Measurements from ENCODE around the gene OLFML2A.

- TF ChIP-seq, protein P1, sequence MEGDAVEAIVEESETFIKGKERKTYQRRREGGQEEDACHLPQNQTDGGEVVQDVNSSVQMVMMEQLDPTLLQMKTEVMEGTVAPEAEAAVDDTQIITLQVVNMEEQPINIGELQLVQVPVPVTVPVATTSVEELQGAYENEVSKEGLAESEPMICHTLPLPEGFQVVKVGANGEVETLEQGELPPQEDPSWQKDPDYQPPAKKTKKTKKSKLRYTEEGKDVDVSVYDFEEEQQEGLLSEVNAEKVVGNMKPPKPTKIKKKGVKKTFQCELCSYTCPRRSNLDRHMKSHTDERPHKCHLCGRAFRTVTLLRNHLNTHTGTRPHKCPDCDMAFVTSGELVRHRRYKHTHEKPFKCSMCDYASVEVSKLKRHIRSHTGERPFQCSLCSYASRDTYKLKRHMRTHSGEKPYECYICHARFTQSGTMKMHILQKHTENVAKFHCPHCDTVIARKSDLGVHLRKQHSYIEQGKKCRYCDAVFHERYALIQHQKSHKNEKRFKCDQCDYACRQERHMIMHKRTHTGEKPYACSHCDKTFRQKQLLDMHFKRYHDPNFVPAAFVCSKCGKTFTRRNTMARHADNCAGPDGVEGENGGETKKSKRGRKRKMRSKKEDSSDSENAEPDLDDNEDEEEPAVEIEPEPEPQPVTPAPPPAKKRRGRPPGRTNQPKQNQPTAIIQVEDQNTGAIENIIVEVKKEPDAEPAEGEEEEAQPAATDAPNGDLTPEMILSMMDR (IDR thresholded peaks at IDR 0.05) = no peak
- TF ChIP-seq POLR2A (IDR thresholded peaks at IDR 0.05) = no peak
Observed at GRCh38 chr9:124762633-124763032, 14.3 kb upstream of the OLFML2A start.

Data from thyroid gland (tissue), 4 donors.